GM23248 (cell line): ENCODE data around the gene STK32B.

ENCODE experiments used
- EZH2 ChIP-seq: fragments of 200-600 bp; sonication (generic); IDR thresholded peaks from 2 replicates; pipeline ENCODE4 v1.6.1; 2018; ENCODE audit warnings: antibody characterized with exemption, mild to moderate bottlenecking; ENCODE audit not compliant: insufficient read depth, poor library complexity, severe bottlenecking
- EZH2phosphoT487 ChIP-seq: fragments of 200-600 bp; sonication (generic); IDR thresholded peaks from 2 replicates; pipeline ENCODE4 v1.6.1; 2018; ENCODE audit warnings: antibody characterized with exemption, moderate library complexity, mild to moderate bottlenecking, low read depth; ENCODE audit not compliant: insufficient read depth

GRCh38 chr4:5144384-5144783 is 93.1 kb downstream of the STK32B start:
- TF ChIP-seq EZH2 (no peak), EZH2phosphoT487 (no peak)
